Measurements from ENCODE around the gene PTPRK. TPM values are rescaled to one million over a fixed set of nuclear protein-coding genes. Genes with fewer than 3 reads are reported as not detected.

The PTPRK gene
- total and polyA plus RNA-seq, 9 of the 15 experiments (the other 6 are each of a cell fraction or from before 2014, with no cell fraction given), result 0.04 to 0.51 TPM; not detected in 7

- Histone ChIP-seq H4K20me1 (replicated peaks; ENCODE audit: control insufficient read depth, insufficient read depth, low read length) (no peaks in the 10 kb centered on the region), H3K9me1 (ENCODE audit: control insufficient read depth, insufficient read depth, low read length) (no peaks in the 10 kb centered on the region), H3K4me2 (ENCODE audit: insufficient read depth, low read length) (no peak overlapping the region), H3K9ac (ENCODE audit: insufficient read depth in 1 of 2, low read depth in 2 of 2, low read length in 2 of 2) (no peak overlapping the region), H3K9me3 (replicated peaks; ENCODE audit: control insufficient read depth, insufficient read depth, low read depth, low read length) (0 out of 2 replicates have a peak, but pooled peaks cover 1% of the 10 kb centered on the region), H3K4me1 (replicated peaks in 1 of 2; ENCODE audit: control insufficient read depth in 2 of 2, insufficient read depth in 2 of 2, low read length in 2 of 2) (no peaks in the 10 kb centered on the region), H2AFZ (ENCODE audit: low read depth, low read length) (no peak overlapping the region), H3K27me3 (ENCODE audit: control insufficient read depth in 2 of 2, insufficient read depth in 2 of 2, low read length in 2 of 2) (no peaks in the 10 kb centered on the region), H3K4me3 (no peak overlapping the region), H3K27ac (ENCODE audit: extremely low read depth, low read depth, low read length) (no peak overlapping the region), H3K79me2 (ENCODE audit: control insufficient read depth, insufficient read depth, low read length) (no peaks in the 10 kb centered on the region), H3K36me3 (ENCODE audit: control insufficient read depth, insufficient read depth, low read length) (no peaks in the 10 kb centered on the region)
- in situ Hi-C loops (cut with MboI), result no loop called here
- intact Hi-C loops (cut with micrococcal nuclease), result no loop called here
- CTCF ChIA-PET (ENCODE audit: low intra/inter-chr PET ratio), result no interaction called here
- 2% methylated on average over 4 of the region's 4 CpGs for WGBS (ENCODE audit: insufficient coverage, low coverage, missing lambda C conversion rate)
- no TSS peak for BruUV-seq (replicated peaks)
- no peak for TF ChIP-seq SMAD2 (IDR thresholded peaks at IDR 0.05; ENCODE audit: low read depth, low read length)
- TF ChIP-seq MAFG (tag; conservative IDR thresholded peaks at IDR 0.05), result no peak
- TF ChIP-seq ZNF277 (CRISPR knock-in tag; IDR thresholded peaks at IDR 0.05; ENCODE audit: borderline replicate concordance), result no peak
- no peak for TF ChIP-seq SMAD1 (IDR thresholded peaks at IDR 0.05; ENCODE audit: low read depth, low read length, partially characterized antibody)
- TF ChIP-seq GABPB2 (CRISPR knock-in tag; conservative IDR thresholded peaks at IDR 0.05), result no peak
- no peak for TF ChIP-seq ILF3 (IDR thresholded peaks at IDR 0.05; ENCODE audit: borderline replicate concordance)
- TF ChIP-seq FOXK2 (conservative IDR thresholded peaks at IDR 0.05 in 1 of 2, IDR thresholded peaks at IDR 0.05 in 1 of 2; ENCODE audit: low read depth in 2 of 2), result no peak
- TF ChIP-seq ZSCAN29 (IDR thresholded peaks at IDR 0.05), result no peak
- TF ChIP-seq RBM34 (IDR thresholded peaks at IDR 0.05; ENCODE audit: borderline replicate concordance, insufficient read depth, low read length), result no peak
- no peak for TF ChIP-seq JUNB (CRISPR knock-in tag; conservative IDR thresholded peaks at IDR 0.05)
- TF ChIP-seq CBX2 (IDR thresholded peaks at IDR 0.05; ENCODE audit: insufficient read depth, low read length, poor library complexity, severe bottlenecking), result no peak
- POLR2A ChIA-PET, result no interaction called here
- no peak for DNase-seq (ENCODE audit: extremely low read depth in 1 of 4, low spot score in 3 of 4)
- no peak for ATAC-seq
- no peak for FAIRE-seq
These were observed 268.7 kb downstream of the PTPRK start for GRCh38 chr6:128251445-128252340.

All from K562 (cell line).